NB4 (cell line): ENCODE measurements around the gene MALL.
"Not testable (repeated sequence)": the region's sequence is repeated elsewhere in the genome, so short reads cannot be mapped to it uniquely, and the experiment has no call there.

Source experiments
- DNase-seq: peaks from one replicate; pipeline ENCODE4 v3.0.0; 2010; ENCODE audit warnings: low read depth
- H3K4me3 ChIP-seq: one replicate; pipeline ENCODE4 v1.5.1; 2011; ENCODE audit warnings: mild to moderate bottlenecking, low read depth, low read length, moderate library complexity

MALL gene

GRCh38 chr2:110041941-110042660 lies 73.5 kb downstream of the MALL start:
- H3K4me3 ChIP-seq, DNase-seq: not testable (repeated sequence)

- not testable (repeated sequence) for DNase-seq, H3K4me3 ChIP-seq
These were observed 78.3 kb downstream of the MALL start for GRCh38 chr2:110037336-110037735.

- DNase-seq, H3K4me3 ChIP-seq: not testable (repeated sequence)
These were observed 80.2 kb downstream of the MALL start for GRCh38 chr2:110035384-110035783.

GRCh38 chr2:110034935-110035334 lies 80.7 kb downstream of the MALL start:
- H3K4me3 ChIP-seq, DNase-seq: not testable (repeated sequence)
